IPS-11a (cell line): Measurements from ENCODE around the gene SYT12.

ENCODE experiments used
- H3K4me3 ChIP-seq: one replicate; pipeline ENCODE4 v1.5.1; 2013; ENCODE audit warnings: low read depth, low read length, control low read depth

The SYT12 gene

DNA sequence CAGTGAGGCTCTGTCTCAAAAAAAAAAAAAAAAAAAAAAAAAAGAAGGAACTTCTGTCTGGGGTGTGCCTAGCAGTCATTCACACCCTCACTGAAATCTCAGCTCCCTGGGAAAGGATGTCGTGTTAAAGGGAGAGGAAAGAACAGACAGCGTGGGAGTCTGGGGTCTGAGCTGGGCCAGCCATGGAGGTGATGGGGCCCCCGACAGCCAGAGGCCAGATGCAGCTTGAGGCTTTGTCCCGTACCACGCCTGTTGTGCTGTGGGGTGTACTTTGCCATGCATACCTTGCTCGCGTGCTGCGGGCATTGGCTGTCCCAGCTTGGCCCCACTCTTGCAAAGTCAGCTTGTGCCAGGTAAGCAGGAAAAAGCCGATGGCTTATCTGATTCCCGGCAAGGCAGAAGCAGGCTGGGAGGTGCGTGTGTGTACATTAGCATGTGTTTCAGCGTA, 4.6 kb downstream of the SYT12 start:
- no peak overlapping the region for H3K4me3 ChIP-seq

DNA sequence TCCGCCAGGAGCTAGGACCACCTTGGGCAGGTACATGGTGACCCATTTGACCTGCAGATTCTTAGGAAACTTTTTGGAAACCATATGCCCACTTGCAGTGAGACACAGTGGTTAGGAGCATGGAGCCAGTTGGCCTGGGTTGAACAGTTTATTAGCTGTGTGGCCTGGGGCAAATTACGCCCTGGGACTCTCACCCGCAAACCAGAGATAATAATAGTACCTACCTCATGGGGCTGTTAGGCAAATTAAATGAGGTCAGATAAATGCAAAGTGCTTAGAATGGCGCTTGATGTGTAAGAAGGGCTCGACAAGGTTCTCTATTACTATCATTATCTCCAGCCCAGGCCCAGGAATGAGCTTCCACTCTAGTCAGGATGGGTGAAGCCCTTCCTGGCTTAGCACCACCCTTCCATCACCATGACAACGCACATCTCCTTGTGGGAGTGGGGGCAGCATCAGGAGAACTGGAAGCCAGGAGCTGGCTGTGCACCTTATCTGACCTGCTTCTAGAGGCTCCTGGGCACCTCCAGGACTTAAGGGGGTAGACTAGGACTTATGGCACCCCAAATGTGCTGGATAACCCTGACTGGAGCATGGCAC, 5.1 kb downstream of the SYT12 start:
- H3K4me3 ChIP-seq: no peak overlapping the region

DNA sequence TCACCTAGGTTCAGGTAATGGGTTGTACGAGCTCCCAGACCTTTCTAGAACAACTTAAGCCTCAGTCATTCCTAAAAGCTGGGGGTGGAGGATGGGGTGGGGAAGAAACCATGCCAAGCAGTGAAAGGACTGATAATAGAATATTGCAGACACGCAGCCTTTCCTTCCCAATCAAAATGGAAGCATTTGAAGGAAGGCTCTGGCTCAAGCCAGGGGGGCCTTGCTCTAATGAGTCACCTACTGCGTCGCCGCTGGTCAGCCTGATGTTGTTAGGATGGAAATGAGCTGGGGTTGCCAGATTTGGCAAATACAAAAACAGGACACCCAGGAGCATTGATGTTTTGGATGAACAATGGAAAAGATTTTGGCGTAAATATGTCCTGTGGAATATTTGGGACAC, 6.2 kb downstream of the SYT12 start:
- H3K4me3 ChIP-seq: no peak overlapping the region

DNA sequence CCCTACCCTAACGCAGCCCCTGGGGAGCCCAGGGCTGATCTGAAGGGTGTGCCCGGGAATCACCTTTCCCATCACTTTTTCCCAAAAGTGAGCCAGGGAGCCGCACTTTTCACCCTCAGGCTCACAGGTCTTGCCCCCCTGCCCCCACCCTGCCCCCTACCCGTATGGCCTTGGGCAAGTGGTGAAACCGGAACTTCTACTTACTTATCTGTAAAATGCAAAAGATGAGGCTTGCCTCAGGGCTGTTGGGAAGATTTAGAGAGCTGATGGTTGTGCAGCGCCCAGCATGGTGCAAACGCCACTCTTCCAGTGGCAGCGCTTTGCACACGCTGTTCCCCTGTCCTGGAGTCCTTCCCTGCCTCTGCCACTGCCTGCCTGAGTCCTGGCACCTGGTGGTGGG, 8.0 kb downstream of the SYT12 start:
- H3K4me3 ChIP-seq: no peak overlapping the region

DNA sequence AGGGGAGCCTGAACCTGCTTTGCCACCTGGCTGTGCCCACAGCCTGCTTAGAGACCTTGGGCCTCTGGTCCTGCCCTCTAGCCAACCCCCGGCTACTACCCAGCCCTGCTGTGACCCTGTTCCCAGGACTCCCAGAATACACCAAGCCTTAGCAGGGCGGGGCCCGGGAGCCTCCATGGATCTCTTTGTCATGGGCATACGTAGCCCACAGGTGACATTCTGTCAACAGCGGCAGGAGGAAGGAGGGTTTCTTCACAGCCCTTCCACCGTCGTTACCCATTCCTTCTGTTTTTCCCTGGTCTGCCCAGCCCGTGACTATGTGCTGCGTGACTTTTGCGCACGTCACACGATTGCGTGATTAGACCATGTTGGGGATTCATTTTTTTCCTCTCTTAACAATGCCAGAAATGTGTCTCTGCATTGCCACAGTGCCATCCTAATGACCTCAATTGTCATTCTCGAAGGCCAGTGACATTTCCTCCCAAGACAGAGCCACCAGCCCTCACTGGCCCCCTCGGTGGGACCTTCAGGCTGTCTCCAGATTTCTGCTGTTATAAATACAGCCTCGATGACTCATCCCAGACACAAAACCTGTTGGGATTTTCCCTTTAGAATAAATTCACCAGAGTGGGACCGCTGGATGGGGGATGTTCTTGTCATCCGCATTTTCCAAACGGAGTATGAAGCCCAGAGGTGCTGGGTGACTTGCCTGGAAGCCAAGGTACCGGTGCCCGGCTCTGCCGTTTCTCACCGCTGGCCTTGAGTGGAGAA, 9.0 kb downstream of the SYT12 start:
- no peak overlapping the region for H3K4me3 ChIP-seq

DNA sequence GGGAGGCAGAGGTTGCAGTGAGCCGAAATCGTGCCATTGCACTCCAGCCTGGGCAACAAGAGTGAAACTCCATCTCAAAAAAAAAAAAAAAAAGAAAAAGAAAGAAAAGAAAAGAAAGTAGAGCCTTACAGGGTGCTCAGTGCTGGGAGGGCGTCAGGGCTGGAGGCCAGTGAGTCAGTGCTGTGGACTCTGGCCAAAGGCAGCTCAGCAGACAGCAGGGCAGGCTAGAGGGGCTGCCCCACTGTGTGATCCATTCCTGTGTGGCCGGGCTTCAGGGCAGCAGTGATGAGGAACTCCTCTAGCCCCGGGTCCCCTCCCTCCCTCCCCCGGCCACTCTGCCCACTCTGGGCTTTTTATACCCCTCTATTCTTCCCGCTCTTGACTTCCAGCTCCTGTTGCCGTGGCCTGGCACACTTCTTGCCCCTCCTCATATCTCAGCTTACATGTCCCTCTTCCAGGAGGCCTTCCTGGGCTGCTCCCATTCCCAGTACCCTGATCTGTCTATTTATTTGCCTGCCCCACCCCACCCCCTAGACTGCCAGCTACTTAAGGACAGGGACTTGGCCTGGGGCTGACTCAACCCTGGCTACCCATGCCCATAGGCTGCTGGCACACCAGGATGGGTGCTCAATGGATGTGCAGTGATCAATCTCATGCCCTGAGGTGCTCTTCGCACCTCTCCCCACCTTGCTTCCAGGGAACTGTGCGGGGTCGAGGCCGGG, 10.1 kb downstream of the SYT12 start:
- H3K4me3 ChIP-seq: no peak overlapping the region

DNA sequence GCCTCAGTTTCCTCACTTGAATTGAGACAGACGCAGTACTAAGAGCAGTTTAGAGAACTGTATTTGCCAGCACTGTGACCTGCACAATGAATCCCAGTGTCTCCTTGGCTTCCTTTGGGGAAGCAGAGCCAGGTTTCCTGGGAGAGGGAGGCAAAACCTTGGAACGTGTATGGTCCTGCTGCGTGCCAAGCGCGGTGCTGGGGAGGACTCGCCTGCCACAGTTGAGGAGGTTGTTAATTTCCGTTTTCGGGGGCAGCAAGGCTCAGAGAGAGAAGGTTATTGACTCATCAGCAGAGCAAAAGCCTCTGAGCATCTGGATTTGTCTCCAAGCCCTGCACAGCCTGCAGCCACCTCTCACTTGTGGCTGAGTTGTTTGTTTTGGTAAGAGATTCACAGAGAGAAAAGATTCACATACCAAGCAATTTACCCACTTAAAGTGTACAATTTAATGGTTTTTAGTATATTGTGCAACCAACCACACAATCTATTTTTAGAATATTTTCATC, 10.8 kb downstream of the SYT12 start:
- no peak overlapping the region for H3K4me3 ChIP-seq

DNA sequence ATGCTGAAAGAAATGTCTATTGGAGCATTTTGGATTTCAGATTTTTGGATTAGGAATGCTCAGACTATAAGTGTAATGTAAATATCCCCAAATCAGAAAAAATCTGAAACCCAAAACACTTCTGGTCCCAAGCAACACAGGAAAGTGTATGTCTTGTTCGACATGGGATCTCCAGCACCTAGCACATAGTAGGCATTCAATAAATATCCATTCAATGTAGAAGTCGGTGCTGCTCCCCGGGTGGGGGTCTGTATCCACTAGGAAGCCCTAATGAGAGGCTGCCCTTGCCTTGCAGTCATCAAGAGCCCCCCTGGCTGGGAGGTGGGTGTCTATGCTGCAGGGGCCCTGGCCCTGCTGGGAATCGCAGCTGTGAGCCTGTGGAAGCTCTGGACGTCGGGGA, 11.4 kb downstream of the SYT12 start:
- H3K4me3 ChIP-seq: no peak overlapping the region

DNA sequence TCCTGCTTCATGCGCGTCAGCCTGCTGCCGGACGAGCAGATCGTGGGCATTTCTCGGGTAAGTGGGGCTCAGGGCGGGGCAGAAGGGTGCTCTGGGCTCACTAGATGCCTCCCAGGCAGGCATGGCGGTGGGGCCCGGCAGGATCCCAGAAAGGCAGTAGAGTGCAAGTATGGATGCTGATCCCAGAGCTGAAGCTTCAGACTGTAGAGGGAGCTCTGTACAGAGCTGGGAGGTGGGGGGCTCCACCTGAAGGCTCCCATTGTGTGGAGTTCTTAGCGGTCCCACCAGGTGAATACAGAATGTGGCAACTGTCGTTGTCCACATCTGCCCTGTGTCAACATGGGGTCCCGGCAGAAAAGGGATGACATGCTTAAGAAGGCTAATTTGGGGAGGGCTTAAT, 17.2 kb downstream of the SYT12 start:
- H3K4me3 ChIP-seq: no peak overlapping the region

DNA sequence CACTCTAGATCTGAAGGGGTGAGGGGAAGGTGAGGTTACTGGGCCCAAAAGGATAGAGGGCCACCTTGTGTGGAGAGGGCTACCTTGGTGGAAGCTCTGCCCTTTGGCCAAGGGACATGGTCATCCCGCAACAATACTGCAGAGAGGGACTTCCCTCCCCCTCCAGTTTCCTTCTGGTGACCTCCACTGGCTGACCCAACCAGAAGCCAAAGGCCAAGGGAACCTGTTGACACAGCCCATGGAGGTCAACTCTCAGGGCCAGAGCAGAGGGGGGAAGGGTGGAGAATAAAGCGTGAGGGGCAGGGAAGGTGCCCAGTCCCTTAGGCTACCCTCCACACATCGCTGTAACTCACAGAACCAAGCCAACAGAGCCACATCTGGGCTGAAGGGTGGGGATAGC, 18.7 kb downstream of the SYT12 start:
- no peak overlapping the region for H3K4me3 ChIP-seq

DNA sequence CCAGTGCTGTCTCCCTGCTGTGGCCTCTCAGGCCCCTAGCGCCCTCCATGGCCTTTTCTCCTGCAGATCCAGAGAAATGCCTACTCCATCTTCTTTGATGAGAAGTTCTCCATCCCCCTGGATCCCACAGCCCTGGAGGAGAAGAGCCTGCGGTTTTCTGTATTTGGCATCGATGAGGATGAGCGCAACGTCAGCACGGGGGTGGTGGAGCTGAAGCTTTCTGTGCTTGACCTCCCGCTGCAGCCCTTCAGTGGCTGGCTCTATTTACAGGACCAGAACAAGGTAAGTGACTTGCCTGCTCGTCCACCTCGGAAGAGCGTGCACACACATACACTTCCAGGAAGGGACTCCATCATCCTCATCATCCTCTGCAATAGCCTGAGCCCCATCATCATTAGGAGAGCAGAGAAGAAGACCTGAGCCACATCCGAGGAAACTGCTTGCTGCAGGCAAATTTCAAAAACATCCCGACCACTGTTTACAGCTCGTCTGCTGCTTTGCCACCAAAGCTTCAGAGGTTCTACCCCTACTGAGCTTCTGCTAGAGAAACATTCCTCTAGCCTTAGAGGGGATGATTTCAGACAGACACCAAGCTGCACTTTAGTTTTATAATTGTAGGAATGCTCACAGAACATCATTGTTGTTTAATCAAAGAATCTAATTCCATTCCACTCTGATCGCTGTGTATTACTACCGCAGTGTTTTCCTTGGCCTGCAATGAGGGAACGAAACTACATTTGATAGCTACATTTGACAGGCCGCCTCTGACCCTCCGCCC, 20.8 kb downstream of the SYT12 start:
- H3K4me3 ChIP-seq: no peak overlapping the region

DNA sequence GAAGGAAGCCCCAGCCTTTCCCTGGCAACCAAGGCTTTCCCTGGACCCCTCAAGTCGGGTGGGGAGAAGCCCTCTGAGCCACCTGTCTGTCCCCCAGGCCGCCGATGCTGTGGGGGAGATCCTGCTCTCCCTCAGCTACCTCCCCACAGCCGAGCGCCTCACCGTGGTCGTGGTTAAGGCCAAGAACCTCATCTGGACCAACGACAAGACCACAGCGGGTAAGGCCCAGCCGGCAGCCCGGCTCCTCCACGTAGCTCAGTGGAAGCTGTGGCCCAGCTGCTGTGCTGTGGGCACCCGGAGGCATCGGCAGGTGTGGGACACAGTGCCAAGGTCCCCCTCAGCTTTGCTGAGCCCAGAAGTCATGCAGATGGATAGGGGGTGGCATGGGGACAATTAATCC, 21.6 kb downstream of the SYT12 start:
- H3K4me3 ChIP-seq: no peak overlapping the region

DNA sequence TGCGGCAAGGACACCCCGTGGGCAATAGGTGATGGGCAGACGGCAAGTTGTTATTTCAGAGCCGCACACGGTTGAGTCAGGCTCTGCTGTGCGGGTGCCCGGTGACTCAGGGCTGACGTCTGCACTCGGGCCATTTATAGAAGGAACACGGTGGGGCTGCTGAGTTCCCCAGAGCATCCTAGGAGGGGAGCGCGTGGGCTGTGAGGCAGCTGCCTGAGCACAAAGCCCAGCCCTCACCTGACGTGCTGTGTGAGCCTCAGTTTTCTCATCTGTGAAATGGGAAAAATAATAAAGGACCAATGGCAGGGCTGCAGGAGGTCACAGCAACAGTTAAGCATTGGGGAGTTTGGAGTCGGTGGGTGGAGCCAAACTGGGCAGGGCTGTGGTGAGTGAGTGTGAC, 22.4 kb downstream of the SYT12 start:
- H3K4me3 ChIP-seq: no peak overlapping the region

DNA sequence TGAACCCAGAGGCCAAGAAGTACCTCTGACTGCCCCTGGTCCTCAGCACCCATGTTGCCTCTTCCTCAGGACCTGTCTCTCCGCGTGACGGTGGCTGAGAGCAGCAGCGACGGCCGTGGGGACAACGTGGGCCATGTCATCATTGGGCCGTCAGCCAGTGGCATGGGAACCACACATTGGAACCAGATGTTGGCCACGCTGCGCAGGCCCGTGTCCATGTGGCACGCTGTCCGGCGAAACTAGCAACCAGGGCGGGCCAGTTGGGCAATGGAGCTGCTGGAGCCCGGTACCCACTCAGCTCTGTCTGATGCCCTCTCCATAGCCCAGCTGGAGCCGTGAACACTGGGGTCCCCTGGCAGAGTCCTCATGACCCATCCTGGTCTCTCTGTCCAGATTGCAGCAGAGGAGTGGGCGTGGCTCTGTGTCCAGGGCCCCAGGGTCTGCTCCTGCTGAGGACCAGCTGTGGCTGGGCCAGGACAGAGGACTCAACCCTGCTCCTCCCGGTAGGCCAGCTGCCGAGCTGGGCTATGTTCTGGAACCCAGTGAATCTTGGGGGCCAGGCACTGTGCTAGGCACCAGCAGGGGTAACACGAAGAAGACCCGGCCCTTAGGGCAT, 25.7 kb downstream of the SYT12 start:
- H3K4me3 ChIP-seq: no peak overlapping the region

DNA sequence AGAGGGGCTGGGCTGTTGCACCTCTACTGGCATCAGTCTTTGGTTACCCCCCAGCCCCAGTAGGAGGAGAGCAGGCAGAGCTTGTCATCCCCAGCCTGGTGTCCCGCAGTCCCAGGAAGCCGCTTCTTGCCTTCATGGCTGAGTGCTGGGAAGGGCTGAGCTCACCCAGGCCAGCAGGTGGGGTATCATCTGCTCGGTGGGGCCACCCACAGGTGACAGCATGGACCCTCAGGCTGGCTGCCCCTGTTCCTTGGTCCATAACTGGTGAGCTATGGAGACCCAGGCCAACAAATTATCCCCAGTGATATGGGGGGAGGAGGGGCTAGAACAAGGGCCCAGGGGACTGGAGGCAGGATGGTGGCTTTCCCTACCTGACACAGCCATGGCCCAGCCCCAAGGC, 27.2 kb downstream of the SYT12 start:
- no peak overlapping the region for H3K4me3 ChIP-seq

DNA sequence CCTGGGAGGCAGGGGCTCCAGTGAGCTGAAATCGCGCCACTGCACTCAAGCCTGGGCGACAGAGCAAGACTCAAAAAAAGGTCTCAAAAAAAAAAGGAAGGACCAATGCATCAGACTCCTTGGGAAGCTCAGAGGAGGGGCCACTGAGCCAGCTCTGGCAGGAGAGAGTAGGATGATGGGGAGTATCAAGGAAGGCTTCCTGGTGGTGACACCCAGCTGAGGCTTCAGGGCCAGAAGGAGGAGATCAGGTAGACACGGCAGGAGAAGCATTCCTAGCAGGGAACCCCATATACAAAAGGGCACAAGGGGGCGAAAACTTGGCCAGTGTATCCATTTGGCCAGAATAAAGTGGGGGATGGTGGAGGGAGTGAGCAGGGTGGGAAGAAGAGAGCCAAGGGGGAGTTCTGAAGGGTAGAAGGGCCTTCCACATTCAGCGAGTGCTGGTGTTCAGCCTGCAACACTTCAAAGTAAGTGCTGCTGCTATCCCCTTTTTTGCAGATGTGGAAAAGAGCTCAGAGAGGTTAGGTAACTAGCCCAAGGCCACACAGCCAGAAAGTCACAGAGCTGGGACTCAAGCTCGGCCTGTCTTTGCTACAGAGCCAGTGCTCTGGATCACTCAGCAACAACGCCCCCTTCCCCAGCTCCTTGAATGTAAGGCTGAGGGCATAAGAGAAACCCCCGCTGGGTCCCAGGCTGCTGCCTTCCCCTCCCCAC, 28.4 kb downstream of the SYT12 start:
- H3K4me3 ChIP-seq: no peak overlapping the region

DNA sequence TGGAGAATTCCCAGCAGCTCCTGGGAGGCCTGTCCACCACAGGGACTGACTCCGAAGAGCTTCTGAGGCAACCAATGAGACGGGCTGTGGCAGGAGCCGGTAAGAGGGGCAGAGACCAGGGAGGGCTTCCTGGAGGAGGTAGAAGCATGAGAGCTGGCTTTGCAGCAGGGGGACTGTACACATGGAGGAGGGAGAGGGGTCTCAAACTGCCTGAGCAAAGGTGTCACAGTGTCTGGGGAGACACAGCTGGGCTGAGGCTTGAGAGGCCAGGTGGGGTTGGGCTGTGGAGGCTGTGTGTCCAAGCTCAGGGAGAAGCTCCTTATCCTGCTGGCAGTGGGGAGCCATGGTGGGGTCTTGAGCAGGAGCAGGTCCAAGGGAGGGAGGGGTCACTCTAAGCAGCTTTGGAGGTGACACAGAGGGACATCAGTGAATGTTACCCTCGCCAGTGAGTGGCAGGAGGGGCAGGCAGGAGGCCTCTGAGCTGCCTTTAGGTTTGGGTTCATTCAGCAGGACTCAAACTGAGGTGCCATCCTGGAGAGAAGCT, 29.1 kb downstream of the SYT12 start:
- H3K4me3 ChIP-seq: no peak overlapping the region

DNA sequence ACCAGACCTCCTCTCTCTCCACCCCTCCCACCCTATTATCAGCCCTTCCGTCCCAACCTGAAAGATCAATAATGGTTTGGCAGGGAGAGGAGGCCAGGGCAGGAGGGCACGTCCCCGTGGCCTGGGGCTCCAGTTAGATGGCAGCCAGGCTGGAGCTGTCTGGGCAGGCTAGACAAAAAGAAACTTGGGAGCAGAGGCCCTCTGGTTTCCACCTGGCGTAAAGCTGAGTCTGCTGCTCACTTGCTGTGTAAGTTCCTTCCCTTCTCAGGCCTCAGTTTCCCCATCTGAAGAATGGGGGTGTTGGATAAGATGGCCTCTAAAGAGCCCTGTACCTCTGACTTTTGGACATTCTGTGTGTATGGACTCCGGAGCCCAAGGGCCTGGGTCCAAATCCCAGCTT, 30.0 kb downstream of the SYT12 start:
- H3K4me3 ChIP-seq: no peak overlapping the region

DNA sequence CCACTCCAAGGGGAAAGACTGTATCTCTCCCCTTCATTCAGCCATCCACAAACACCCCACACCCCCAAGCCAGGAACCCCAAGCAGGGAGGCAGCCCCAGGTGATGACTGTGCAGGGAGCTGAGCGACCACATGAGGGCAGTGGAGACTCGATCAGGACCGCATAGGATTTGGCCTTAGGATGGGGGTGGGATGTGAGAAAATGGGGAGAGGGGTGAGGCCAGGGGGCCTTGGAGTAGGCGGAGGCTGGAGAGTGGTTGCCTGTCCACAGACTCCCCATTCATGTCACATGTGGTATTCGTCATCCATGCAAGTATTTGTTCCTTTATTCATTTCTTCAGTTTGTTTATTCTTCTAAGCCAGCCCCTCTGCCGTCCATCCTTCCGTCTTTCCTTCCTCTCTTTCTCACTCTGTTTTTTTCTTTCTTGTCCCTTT, 31.0 kb downstream of the SYT12 start:
- H3K4me3 ChIP-seq: no peak overlapping the region

DNA sequence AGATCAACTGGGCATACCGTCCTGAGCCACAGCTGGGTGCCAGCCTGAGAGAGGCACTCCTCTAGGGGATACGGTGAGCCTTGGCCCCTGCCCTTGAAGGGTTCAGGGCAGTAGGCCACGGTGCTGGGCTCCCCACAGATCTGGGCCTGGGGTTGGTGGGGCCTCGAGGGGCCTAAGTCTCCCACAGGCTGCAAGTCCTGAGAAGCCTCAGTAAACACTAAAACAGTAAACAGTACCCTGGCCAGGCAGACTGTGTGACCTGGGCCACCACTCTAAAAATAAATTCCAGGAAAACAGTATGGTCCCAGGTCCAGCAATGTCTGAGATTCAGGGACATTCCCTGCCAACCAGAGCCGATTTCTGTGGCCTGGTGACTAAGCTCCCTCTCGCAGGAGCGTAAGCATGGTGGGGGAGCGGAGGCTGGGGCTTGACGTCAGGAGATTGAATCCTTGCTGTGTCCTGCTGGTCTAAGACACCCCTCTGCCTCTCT, 31.5 kb downstream of the SYT12 start:
- no peak overlapping the region for H3K4me3 ChIP-seq
